GM12878 (cell line): ENCODE data around the gene ANKRD17. TPM values are rescaled to one million over a fixed set of nuclear protein-coding genes. Genes with fewer than 3 reads are reported as not detected.

Experiments used
- ATAC-seq: fragments of 200-7000 bp; cut with Tn5 transposase; 3 replicates; pipeline ENCODE4 v1.9.1; 2020; ENCODE audit warnings: mild to moderate bottlenecking, moderate library complexity
- BruUV-seq: library from RNA; stranded (reverse); fragments of 400-500 nt; replicated peaks from 2 replicates; lab custom pipeline; 2021; lab: Mats Ljungman, UMichigan
- CTCF ChIA-PET: fragments of 300-600 bp; sonication (Branson Sonifier 250); formaldehyde crosslinking; extraction: SDS; loops from one replicate; lab custom pipeline; 2021; ENCODE audit warnings: inconsistent platforms; lab: Yijun Ruan, JAX
- POLR2A ChIA-PET: fragments of 350-600 bp; formaldehyde crosslinking; extraction: SDS; loops from one replicate; lab custom pipeline; 2021; ENCODE audit warnings: inconsistent platforms; lab: Charles Lee
- RAD21 ChIA-PET: fragments of 300-600 bp; sonication (Branson Sonifier 250); formaldehyde crosslinking; loops from one replicate; lab custom pipeline; 2023; ENCODE audit warnings: antibody characterized with exemption; ENCODE audit not compliant: unreplicated experiment; lab: Charles Lee
- SMC1A ChIA-PET: fragments of 300-600 bp; sonication (Branson Sonifier 250); formaldehyde crosslinking; loops from one replicate; lab custom pipeline; 2023; ENCODE audit not compliant: unreplicated experiment, uncharacterized antibody; lab: Charles Lee
- DNase-seq: peaks from one replicate; pipeline ENCODE4 v3.0.0-alpha.2; 2011; ENCODE audit warnings: low read depth, low spot score
- FAIRE-seq: peaks from 3 replicates; lab custom pipeline; 2011; peaks lifted over from hg19 to GRCh38; lab: Jason Lieb, UNC
- H2AFZ ChIP-seq: 2 replicates; pipeline ENCODE4 v1.6.0; 2011; ENCODE audit warnings: low read depth, low read length, control low read depth; ENCODE audit not compliant: control insufficient read depth
- H3K27ac ChIP-seq: 2 replicates; pipeline ENCODE4 v1.5.1; 2011; ENCODE audit warnings: control low read depth; ENCODE audit not compliant: control insufficient read depth, insufficient read depth
- H3K27me3 ChIP-seq, 2 experiments: replicated peaks in 1 of 2; 2 replicates each; pipeline versions ENCODE4 v1.6.0 to v1.6.1; 2011; ENCODE audit warnings: low read length in 1 of 2; ENCODE audit not compliant: control insufficient read depth in 2 of 2, insufficient read depth in 2 of 2
- H3K36me3 ChIP-seq, 2 experiments: 2 replicates each; pipeline ENCODE4 v1.5.1; 2011; ENCODE audit warnings: low read length in 1 of 2; ENCODE audit not compliant: control insufficient read depth in 2 of 2, insufficient read depth in 2 of 2
- H3K4me1 ChIP-seq: 2 replicates; pipeline ENCODE4 v1.6.1; 2011; ENCODE audit warnings: mild to moderate bottlenecking, low read length, moderate library complexity, mixed read lengths; ENCODE audit not compliant: control insufficient read depth, insufficient read depth
- H3K4me2 ChIP-seq: 2 replicates; pipeline ENCODE4 v1.6.0; 2011; ENCODE audit warnings: control low read depth; ENCODE audit not compliant: control insufficient read depth, insufficient read depth
- H3K4me3 ChIP-seq: fragments of 200-600 bp; sonication (generic); 2 replicates; pipeline ENCODE4 v1.5.1; 2016
- H3K79me2 ChIP-seq: 2 replicates; pipeline ENCODE4 v1.6.0; 2011; ENCODE audit warnings: low read length; ENCODE audit not compliant: control insufficient read depth, insufficient read depth
- H3K9ac ChIP-seq: 2 replicates; pipeline ENCODE4 v1.8.0; 2011; ENCODE audit warnings: low read length, control low read depth, mixed read lengths; ENCODE audit not compliant: control insufficient read depth, insufficient read depth
- H3K9me3 ChIP-seq: replicated peaks from 3 replicates; pipeline ENCODE4 v1.5.1; 2011; ENCODE audit warnings: mild to moderate bottlenecking, low read length; ENCODE audit not compliant: control insufficient read depth, insufficient read depth
- H4K20me1 ChIP-seq: 2 replicates; pipeline ENCODE4 v1.6.0; 2011; ENCODE audit not compliant: control insufficient read depth, insufficient read depth
- CEBPB ChIP-seq, 2 experiments: fragments of 150-350 bp in 1 of 2; IDR thresholded peaks; 2 replicates each; pipeline ENCODE4 v1.6.1; 2012 to 2014; ENCODE audit warnings: low read depth in 2 of 2, low read length in 2 of 2, borderline replicate concordance in 1 of 2, inconsistent platforms in 1 of 2
- E4F1 ChIP-seq: fragments of 450-650 bp; IDR thresholded peaks from 2 replicates; pipeline ENCODE4 v1.6.1; 2018; ENCODE audit warnings: borderline replicate concordance, mild to moderate bottlenecking; ENCODE audit not compliant: partially characterized antibody
- EZH2 ChIP-seq: IDR thresholded peaks from 2 replicates; pipeline ENCODE4 v1.6.1; 2012; ENCODE audit warnings: low read depth, mild to moderate bottlenecking, control low read depth, inconsistent platforms, low read length, borderline replicate concordance; ENCODE audit not compliant: control insufficient read depth
- HDAC2 ChIP-seq: fragments of 200-600 bp; sonication (generic); IDR thresholded peaks from 2 replicates; pipeline ENCODE4 v1.6.1; 2017
- KAT2A ChIP-seq: conservative IDR thresholded peaks from 2 replicates; pipeline ENCODE4 v1.6.1; 2011; ENCODE audit warnings: low read depth, low read length; ENCODE audit not compliant: control insufficient read depth
- MAX ChIP-seq: IDR thresholded peaks from 2 replicates; pipeline ENCODE4 v1.6.1; 2012; ENCODE audit warnings: low read depth, low read length, improper control_type of control experiment
- PAX5 ChIP-seq: IDR thresholded peaks from 2 replicates; pipeline ENCODE4 v1.6.1; 2011; ENCODE audit warnings: low read depth, low read length, borderline replicate concordance
- PKNOX1 ChIP-seq: fragments of 450-650 bp; IDR thresholded peaks from 2 replicates; pipeline ENCODE4 v1.6.1; 2016; ENCODE audit warnings: mild to moderate bottlenecking
- PML ChIP-seq: IDR thresholded peaks from 2 replicates; pipeline ENCODE4 v1.6.1; 2012; ENCODE audit warnings: low read length, inconsistent platforms
- RAD21 ChIP-seq: IDR thresholded peaks from 2 replicates; pipeline ENCODE4 v1.6.1; 2011; ENCODE audit warnings: mild to moderate bottlenecking, low read depth, low read length, moderate library complexity; ENCODE audit not compliant: insufficient read depth
- RBBP5 ChIP-seq: fragments of 200-600 bp; sonication (generic); conservative IDR thresholded peaks from 2 replicates; pipeline ENCODE4 v1.6.1; 2016
- SMAD1 ChIP-seq: fragments of 450-650 bp; IDR thresholded peaks from 2 replicates; pipeline ENCODE4 v1.6.1; 2018; ENCODE audit warnings: mild to moderate bottlenecking, low read depth; ENCODE audit not compliant: partially characterized antibody
- SUPT20H ChIP-seq: IDR thresholded peaks from 2 replicates; pipeline ENCODE4 v1.6.1; 2011; ENCODE audit warnings: low read depth, mild to moderate bottlenecking, low read length, moderate library complexity, borderline replicate concordance; ENCODE audit not compliant: control insufficient read depth
- ZBTB11 ChIP-seq: fragments of 450-650 bp; formaldehyde crosslinking; IDR thresholded peaks from 2 replicates; pipeline ENCODE4 v1.5.0; 2022; ENCODE audit warnings: mild to moderate bottlenecking, missing genetic modification characterization
- ZNF207 ChIP-seq: fragments of 450-650 bp; IDR thresholded peaks from 2 replicates; pipeline ENCODE4 v1.6.1; 2014; ENCODE audit warnings: antibody characterized with exemption, mild to moderate bottlenecking, borderline replicate concordance
- ZNF217 ChIP-seq: fragments of 450-650 bp; IDR thresholded peaks from 2 replicates; pipeline ENCODE4 v1.6.1; 2017; ENCODE audit warnings: antibody characterized with exemption, mild to moderate bottlenecking
- WGBS: methylation state at CpG from one replicate; pipeline ENCODE4 v1.1.6; 2016; ENCODE audit warnings: low lambda C conversion rate; ENCODE audit not compliant: insufficient replicate concordance, insufficient coverage; ENCODE audit errors: missing lambda C conversion rate; 5-methylcytosine and 5-hydroxymethylcytosine counted together
- in situ Hi-C: fragments of 300-500 bp; cut with MboI; formaldehyde crosslinking; loops from 9 replicates; pipeline ENCODE4 v1.14.3; 2018; ENCODE audit warnings: mixed read lengths
- intact Hi-C: fragments of 100-400 bp; cut with micrococcal nuclease; formaldehyde crosslinking; loops from one replicate; pipeline ENCODE4 v1.14.2; 2022; ENCODE audit not compliant: unreplicated experiment
- polyA plus RNA-seq, 11 experiments: library from polyadenylated mRNA; depleted of rRNA in 4 of 11; unstranded in 6 of 11; stranded (reverse) in 5 of 11; fragments of >200 nt; fragmentation: Nextera tagmentation in 4 of 11; fragmentation: Illumina TruSeq in 1 of 11; extraction: Ambion mirVana in 4 of 11; extraction: Trizol in 1 of 11; gene quantifications; 1 replicate in 1 of 11; 2 replicates in 10 of 11; pipeline versions ENCODE4 v1.2.1 to v1.2.3, GENCODE V29; 2011 to 2016; ENCODE audit warnings: inconsistent platforms in 2 of 11, missing spikeins in 2 of 11, low read depth in 1 of 11
- total RNA-seq, 4 experiments: library from RNA; depleted of rRNA in 3 of 4; stranded (reverse); fragments of >200 nt in 3 of 4; fragmentation: Illumina TruSeq in 1 of 4; extraction: Trizol in 1 of 4; gene quantifications; 2 replicates each; pipeline versions ENCODE4 v1.2.1 to v1.2.3, GENCODE V29; 2013 to 2021

Gene ANKRD17
- total and polyA plus RNA-seq, 10 of the 15 experiments (the other 5 are each of a cell fraction or from before 2014, with no cell fraction given): 11.7 to 46.5 (median 32.6) TPM

GRCh38 chr4:73131281-73131680, 127.3 kb downstream of the ANKRD17 start:
- intact Hi-C loops: no loop called here
- ChIA-PET POLR2A (no interaction called here), CTCF (interaction anchor here (1.0 kb wide), 1 partner anchor 124 kb away, joined by 4 read pairs; no protein-coding TSS in a partner anchor), SMC1A (interaction anchor here (0.7 kb wide), 1 partner anchor 15 kb away, joined by 3 read pairs; no protein-coding TSS in a partner anchor), RAD21 (no interaction called here)
- Histone ChIP-seq H3K27me3 (no peaks in the 10 kb centered on the region), H3K4me3 (no peak overlapping the region), H4K20me1 (no peaks in the 10 kb centered on the region; the same call in 1 of the 2 replicates), H3K9ac (no peak overlapping the region), H3K27ac (no peak overlapping the region), H3K79me2 (no peaks in the 10 kb centered on the region), H2AFZ (no peak overlapping the region), H3K9me3 (no peaks in the 10 kb centered on the region), H3K4me2 (no peak overlapping the region), H3K4me1 (no peaks in the 10 kb centered on the region), H3K36me3 (peaks cover 0 to 6% of the 10 kb centered on the region in 2 experiments; a peak in 3 of 4 replicates)
- WGBS: 100% methylated on average over 1 of the region's 1 CpG
- ATAC-seq (no peak), DNase-seq (no peak), FAIRE-seq (no peak)
- BruUV-seq: no TSS peak
- TF ChIP-seq RBBP5 (no peak), ZNF217 (no peak), CEBPB (IDR thresholded peaks at IDR 0.05; ENCODE audit: borderline replicate concordance in 1 of 2, low read depth in 2 of 2, low read length in 2 of 2) (no peak), PKNOX1 (no peak), SMAD1 (no peak), HDAC2 (no peak), PAX5 (no peak), ZNF207 (no peak), PML (no peak), ZBTB11 (CRISPR knock-in tag) (no peak), E4F1 (no peak), SUPT20H (no peak), KAT2A (no peak), RAD21 (no peak), MAX (no peak), EZH2 (no peak)
- in situ Hi-C loops: no loop called here
